Loucy (cell line): ENCODE results near the gene MALL.
A peak's percentile ranks its signal among the peaks of the same experiment; 100 is the strongest.

Source experiments
- H2AFZ ChIP-seq: fragments of 200-600 bp; sonication (generic); 2 replicates; pipeline ENCODE4 v1.6.0; 2016; ENCODE audit warnings: antibody characterized with exemption, mild to moderate bottlenecking, low read length, moderate library complexity
- H3F3A ChIP-seq: fragments of 200-600 bp; 2 replicates; pipeline ENCODE4 v1.6.0; 2016; ENCODE audit warnings: antibody characterized with exemption, low read depth, mild to moderate bottlenecking
- H3K27me3 ChIP-seq: fragments of 200-600 bp; sonication (generic); 2 replicates; pipeline ENCODE4 v1.6.1; 2014; ENCODE audit warnings: low read length, mild to moderate bottlenecking; ENCODE audit not compliant: insufficient read depth, poor library complexity, severe bottlenecking
- H3K36me3 ChIP-seq: fragments of 200-600 bp; sonication (generic); 2 replicates; pipeline ENCODE4 v1.6.1; 2016; ENCODE audit warnings: low read length; ENCODE audit not compliant: insufficient read depth
- H3K4me1 ChIP-seq: fragments of 200-600 bp; sonication (generic); 2 replicates; pipeline ENCODE4 v1.5.1; 2014; ENCODE audit warnings: low read length, mild to moderate bottlenecking; ENCODE audit not compliant: insufficient read depth, poor library complexity, severe bottlenecking
- H3K4me2 ChIP-seq: fragments of 200-600 bp; sonication (generic); 2 replicates; pipeline ENCODE4 v1.6.0; 2014; ENCODE audit warnings: antibody characterized with exemption, low read length, low read depth, mild to moderate bottlenecking; ENCODE audit not compliant: poor library complexity, severe bottlenecking
- H3K4me3 ChIP-seq: fragments of 200-600 bp; sonication (generic); 2 replicates; pipeline ENCODE4 v1.5.1; 2014; ENCODE audit warnings: low read length, mild to moderate bottlenecking, mixed read lengths; ENCODE audit not compliant: poor library complexity, severe bottlenecking
- H3K79me2 ChIP-seq: fragments of 200-600 bp; sonication (generic); 2 replicates; pipeline ENCODE4 v1.6.1; 2014; ENCODE audit warnings: low read length; ENCODE audit not compliant: insufficient read depth
- H3K9ac ChIP-seq: fragments of 200-600 bp; sonication (generic); 2 replicates; pipeline ENCODE4 v1.6.0; 2014; ENCODE audit warnings: mild to moderate bottlenecking, low read depth, low read length, moderate library complexity; ENCODE audit not compliant: poor library complexity, severe bottlenecking
- H3K9me2 ChIP-seq: fragments of 200-600 bp; sonication (generic); replicated peaks from 2 replicates; pipeline ENCODE4 v1.6.1; 2016; ENCODE audit warnings: low read depth, low read length, mixed read lengths
- H3K9me3 ChIP-seq: fragments of 200-600 bp; sonication (generic); 2 replicates; pipeline ENCODE4 v1.6.1; 2014; ENCODE audit warnings: mild to moderate bottlenecking, antibody characterized with exemption, low read length, low read depth; ENCODE audit not compliant: insufficient read depth
- H4K20me1 ChIP-seq: fragments of 200-600 bp; sonication (generic); 2 replicates; pipeline ENCODE4 v1.6.0; 2014; ENCODE audit warnings: antibody characterized with exemption, low read length, mild to moderate bottlenecking; ENCODE audit not compliant: insufficient read depth, poor library complexity, severe bottlenecking
- CTCF ChIP-seq: fragments of 200-600 bp; sonication (generic); conservative IDR thresholded peaks from 2 replicates; pipeline ENCODE4 v1.5.1; 2014; ENCODE audit warnings: mild to moderate bottlenecking, antibody characterized with exemption, low read length
- EZH2phosphoT487 ChIP-seq: fragments of 200-600 bp; IDR thresholded peaks from 2 replicates; pipeline ENCODE4 v1.6.1; 2018; ENCODE audit warnings: antibody characterized with exemption, mild to moderate bottlenecking, moderate library complexity, borderline replicate concordance

Gene MALL

GRCh38 chr2:110105183-110105582, 10.4 kb downstream of the MALL start:
- Histone ChIP-seq H2AFZ (no peak overlapping the region), H3K27me3 (no peaks in the 10 kb centered on the region), H3K4me2 (peak overlapping the region; percentile 84), H3K9me2 (no peaks in the 10 kb centered on the region), H3K9ac (peak overlapping the region; percentile 45), H3K36me3 (no peaks in the 10 kb centered on the region), H3F3A (no peaks in the 10 kb centered on the region), H4K20me1 (no peaks in the 10 kb centered on the region), H3K4me1 (peaks cover 55% of the 10 kb centered on the region), H3K4me3 (peak overlapping the region; percentile 61), H3K9me3 (no peaks in the 10 kb centered on the region), H3K79me2 (no peaks in the 10 kb centered on the region)
- TF ChIP-seq EZH2phosphoT487: no peak
- no peak for TF ChIP-seq CTCF

- no peaks in the 10 kb centered on the region for H3F3A ChIP-seq
- H3K9ac ChIP-seq: no peak overlapping the region
- H3K4me3 ChIP-seq: no peak overlapping the region
- H3K9me2 ChIP-seq: no peaks in the 10 kb centered on the region
- no peak overlapping the region for H3K4me2 ChIP-seq
- TF ChIP-seq EZH2phosphoT487 (no peak), CTCF (no peak)
- no peaks in the 10 kb centered on the region for H4K20me1 ChIP-seq
- H3K36me3 ChIP-seq: no peaks in the 10 kb centered on the region
- peaks cover 61% of the 10 kb centered on the region for H3K4me1 ChIP-seq
- no peak overlapping the region for H2AFZ ChIP-seq
- H3K79me2 ChIP-seq: no peaks in the 10 kb centered on the region
- H3K27me3 ChIP-seq: no peaks in the 10 kb centered on the region
- H3K9me3 ChIP-seq: no peaks in the 10 kb centered on the region
These were observed 11.4 kb downstream of the MALL start for GRCh38 chr2:110104025-110104771.

GRCh38 chr2:110103061-110103961, 12.3 kb downstream of the MALL start:
- Histone ChIP-seq H4K20me1 (no peaks in the 10 kb centered on the region), H3K9me2 (no peaks in the 10 kb centered on the region), H2AFZ (no peak overlapping the region), H3K79me2 (no peaks in the 10 kb centered on the region), H3K4me3 (no peak overlapping the region), H3K4me2 (no peak overlapping the region), H3F3A (no peaks in the 10 kb centered on the region), H3K9me3 (no peaks in the 10 kb centered on the region), H3K9ac (no peak overlapping the region), H3K36me3 (no peaks in the 10 kb centered on the region), H3K4me1 (peaks cover 62% of the 10 kb centered on the region), H3K27me3 (no peaks in the 10 kb centered on the region)
- TF ChIP-seq EZH2phosphoT487 (no peak), CTCF (no peak)
